IPS-18c (cell line): ENCODE data around the gene SMAD7.

Experiments used
- H3K4me3 ChIP-seq: 2 replicates; pipeline ENCODE4 v1.7.0; 2013; ENCODE audit warnings: low read depth, mild to moderate bottlenecking, low read length, moderate library complexity; ENCODE audit not compliant: insufficient read depth
- H3K9me3 ChIP-seq: one replicate; pipeline ENCODE4 v1.6.1; 2013; ENCODE audit warnings: mild to moderate bottlenecking, low read length, moderate library complexity; ENCODE audit not compliant: control insufficient read depth, insufficient read depth

The SMAD7 gene

DNA sequence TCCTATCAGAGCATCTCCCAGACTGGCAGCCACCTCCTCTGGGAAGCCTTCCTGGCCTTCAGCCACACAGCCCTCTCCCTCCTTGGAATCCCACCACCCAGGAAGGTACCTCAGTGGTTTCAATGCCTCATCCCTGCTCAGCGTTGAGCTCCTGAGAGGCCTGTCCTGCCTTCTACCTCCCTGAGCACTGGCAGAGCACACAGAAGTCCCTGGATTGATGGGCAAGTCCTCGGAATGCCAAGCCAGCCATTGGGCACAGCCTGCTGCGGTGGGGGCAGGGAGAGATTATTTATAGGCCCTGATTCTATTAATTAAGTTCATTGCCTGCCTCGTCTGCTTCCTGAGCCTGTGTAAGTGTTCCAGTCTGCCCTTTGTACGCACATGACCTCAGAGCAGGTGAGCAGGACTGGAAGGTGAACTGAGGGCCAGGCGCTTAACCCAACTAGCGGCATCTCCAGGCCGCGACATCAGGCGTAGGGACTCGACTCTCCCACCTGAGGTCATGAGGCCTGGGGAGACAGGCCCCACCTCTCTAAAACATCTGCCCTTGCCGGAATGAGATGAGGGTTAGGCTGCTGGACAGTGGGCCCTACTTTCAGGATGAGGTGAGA is 63.4 kb downstream of the SMAD7 start:
- Histone ChIP-seq H3K9me3 (peaks cover 3% of the 10 kb centered on the region), H3K4me3 (no peak overlapping the region)

DNA sequence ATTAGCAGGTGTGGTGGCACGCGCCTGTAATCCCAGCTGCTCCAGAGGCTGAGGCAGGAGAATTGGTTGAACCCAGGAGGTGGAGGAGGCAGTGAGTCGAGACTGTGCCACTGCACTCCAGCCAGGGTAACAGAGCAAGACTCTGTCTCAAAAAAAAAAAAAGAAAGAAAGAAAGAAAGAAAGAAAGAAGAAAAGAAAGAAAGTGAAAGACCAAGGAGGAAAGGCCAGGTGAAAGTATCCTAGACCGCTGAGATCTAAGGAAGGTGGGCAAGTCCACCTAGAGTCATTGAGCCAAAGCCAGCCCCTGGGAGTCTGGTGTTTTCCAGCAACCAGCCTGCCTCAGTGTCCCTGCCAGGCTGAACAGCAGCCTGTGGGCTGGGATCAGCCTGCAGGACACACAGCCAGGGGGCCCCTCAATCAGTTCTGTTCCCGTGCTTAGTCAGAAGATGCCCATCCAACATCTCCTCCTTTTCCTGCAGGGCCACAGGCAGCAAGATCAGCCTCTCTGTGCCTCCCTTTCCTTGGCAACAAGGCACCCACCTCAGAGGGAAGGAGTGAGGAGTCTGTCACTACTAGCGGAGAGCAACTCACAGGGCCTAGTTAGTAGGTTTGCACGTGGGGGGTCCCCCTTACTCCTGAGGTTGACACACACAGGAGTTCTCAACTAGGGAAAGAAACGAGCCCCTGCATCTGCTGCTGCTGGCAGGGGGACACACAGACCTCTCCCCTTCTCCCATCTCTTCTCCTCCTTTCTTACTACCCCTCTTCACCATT is 64.1 kb downstream of the SMAD7 start:
- H3K4me3 ChIP-seq: no peak overlapping the region

DNA sequence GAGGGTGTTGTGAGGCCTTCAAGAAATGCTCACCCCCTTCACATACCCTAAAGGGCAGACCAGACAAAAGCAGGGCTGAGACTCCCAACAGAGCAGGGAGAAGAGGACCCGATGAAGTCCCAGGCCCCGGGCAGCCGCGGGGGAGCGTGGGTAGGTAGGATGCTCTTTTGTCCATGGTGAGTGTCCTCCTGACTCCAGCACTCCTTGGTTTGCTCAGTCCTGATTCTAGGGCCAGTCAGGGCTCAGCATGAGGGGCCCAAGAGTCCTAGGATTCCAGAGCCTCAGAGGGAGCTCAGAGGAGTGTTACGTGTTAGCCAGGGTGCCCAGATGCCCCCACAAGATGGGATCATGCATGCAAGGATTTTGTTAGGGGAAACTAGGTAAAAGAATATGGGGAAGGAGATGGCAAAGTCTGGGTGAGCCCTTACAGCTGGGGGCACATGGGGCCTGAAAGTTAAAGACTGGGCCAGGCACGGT is 64.8 kb downstream of the SMAD7 start:
- H3K4me3 ChIP-seq: no peak overlapping the region
- peaks cover 3% of the 10 kb centered on the region for H3K9me3 ChIP-seq

More for the DNA sequence above, 64.1 kb downstream of the SMAD7 start:
- peaks cover 3% of the 10 kb centered on the region for H3K9me3 ChIP-seq

GRCh38 chr18:48885266-48885923 is 65.4 kb downstream of the SMAD7 start:
- H3K4me3 ChIP-seq: no peak overlapping the region
- H3K9me3 ChIP-seq: peaks cover 3% of the 10 kb centered on the region

- Histone ChIP-seq H3K4me3 (no peak overlapping the region), H3K9me3 (peaks cover 3% of the 10 kb centered on the region)
These were observed 66.0 kb downstream of the SMAD7 start for GRCh38 chr18:48884771-48885170.

DNA sequence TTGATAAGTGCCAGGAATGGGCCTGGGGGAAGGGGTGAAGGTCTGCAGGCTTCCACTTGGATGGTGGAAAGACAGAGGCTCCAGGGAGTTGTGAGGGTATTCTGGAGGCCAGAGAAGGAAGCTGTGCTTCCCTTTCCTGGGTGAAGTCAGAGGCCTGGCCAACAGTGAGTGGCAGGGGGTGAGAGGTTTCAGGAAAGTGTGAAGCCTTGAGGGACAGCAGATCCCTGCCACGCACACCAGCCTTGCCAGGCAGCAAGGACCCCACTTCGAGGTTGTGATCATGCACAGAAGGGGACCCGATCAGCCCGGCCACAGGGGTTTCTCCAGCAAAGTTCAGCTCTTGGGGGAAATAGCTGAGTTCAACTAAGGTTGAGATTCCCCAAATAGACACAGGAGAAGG is 66.5 kb downstream of the SMAD7 start:
- no peak overlapping the region for H3K4me3 ChIP-seq
- peaks cover 3% of the 10 kb centered on the region for H3K9me3 ChIP-seq

DNA sequence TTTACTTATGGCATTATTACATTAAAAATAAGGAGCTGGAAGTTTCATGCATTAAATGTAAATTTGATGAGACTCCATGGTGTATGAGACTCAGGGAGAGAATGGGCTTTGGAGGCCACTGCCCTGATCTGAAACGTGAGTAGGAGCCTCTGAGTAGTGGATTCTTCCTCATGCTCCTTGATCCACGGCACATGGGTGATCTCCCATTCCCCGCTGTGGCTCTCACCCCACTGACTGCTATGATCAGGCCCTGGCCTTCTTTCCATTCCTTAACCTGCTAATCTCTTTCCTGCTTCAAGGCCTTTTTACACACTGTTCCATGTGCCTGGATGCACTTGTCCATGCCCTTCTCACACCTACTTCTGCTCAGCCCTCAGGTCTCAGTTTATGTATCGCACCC is 68.4 kb downstream of the SMAD7 start:
- H3K9me3 ChIP-seq: no peaks in the 10 kb centered on the region
- H3K4me3 ChIP-seq: no peak overlapping the region

GRCh38 chr18:48880931-48881330 is 69.8 kb downstream of the SMAD7 start:
- H3K4me3 ChIP-seq: no peak overlapping the region
- no peaks in the 10 kb centered on the region for H3K9me3 ChIP-seq

DNA sequence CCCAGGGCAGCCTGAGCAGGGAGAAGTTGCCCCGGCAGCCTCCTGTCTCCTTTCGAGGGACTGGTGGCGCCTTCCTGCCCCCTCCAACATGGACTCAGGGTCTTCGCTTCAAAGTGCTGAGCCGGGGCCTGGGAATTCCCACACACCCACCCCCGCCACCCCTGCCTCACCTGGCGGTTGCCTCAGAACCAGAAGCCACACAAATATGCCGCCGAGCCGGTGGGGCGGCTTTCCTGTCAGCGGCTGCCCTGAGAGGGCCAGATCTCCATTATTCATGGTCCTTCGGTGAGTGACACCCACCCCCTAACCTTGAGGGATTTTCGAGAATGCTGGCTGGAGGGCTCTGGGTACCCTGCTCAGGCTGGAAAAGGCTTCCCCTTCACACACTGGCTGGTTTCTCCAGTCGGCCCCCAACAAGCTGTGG is 71.7 kb downstream of the SMAD7 start:
- no peak overlapping the region for H3K4me3 ChIP-seq
- H3K9me3 ChIP-seq: peaks cover 4% of the 10 kb centered on the region

- Histone ChIP-seq H3K9me3 (peaks cover 4% of the 10 kb centered on the region), H3K4me3 (no peak overlapping the region)
These were observed 72.3 kb downstream of the SMAD7 start for GRCh38 chr18:48878471-48878870.

DNA sequence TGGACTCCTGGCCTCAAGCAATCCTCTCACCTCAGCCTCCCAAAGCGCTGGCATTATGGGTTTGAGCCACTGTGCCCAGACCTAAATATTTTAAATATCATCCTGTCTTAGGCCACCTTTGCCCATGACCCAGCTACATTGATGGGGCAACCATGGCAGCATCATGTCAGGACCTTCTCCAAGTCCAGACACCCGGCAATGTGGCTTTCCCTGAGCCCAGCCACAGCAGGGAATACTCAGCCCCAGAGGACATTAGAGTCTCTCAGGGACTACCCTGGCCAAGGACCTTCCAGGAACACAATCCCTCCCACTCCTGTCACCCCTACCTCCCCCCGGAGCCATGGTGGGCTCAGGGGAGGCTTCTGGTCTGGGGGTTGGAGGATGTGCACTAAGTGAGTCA is 72.8 kb downstream of the SMAD7 start:
- Histone ChIP-seq H3K9me3 (peaks cover 4% of the 10 kb centered on the region), H3K4me3 (no peak overlapping the region)

DNA sequence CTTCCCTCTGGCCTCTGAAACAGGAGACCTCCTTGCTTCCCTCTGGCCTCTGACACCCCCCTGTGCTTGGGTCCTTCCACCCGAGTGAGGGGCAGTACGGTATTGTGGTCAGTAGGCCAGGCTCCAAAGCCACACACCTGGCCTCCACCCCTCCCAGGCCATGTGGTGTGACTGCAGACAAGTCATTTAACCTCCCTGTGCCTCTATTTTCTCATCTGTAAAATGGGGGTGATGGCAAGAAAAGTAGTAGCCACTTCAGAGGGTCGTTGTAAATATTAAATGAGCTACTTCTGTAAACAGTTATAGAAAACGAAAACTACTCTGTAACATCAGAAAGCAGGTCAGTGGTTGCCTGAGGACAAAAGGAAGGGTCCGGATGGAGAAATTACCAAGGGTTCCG is 74.2 kb downstream of the SMAD7 start:
- Histone ChIP-seq H3K9me3 (peaks cover 4% of the 10 kb centered on the region), H3K4me3 (no peak overlapping the region)

GRCh38 chr18:48875942-48876511 is 74.7 kb downstream of the SMAD7 start:
- H3K9me3 ChIP-seq: peaks cover 4% of the 10 kb centered on the region

GRCh38 chr18:48875314-48875941 is 75.3 kb downstream of the SMAD7 start:
- H3K9me3 ChIP-seq: peaks cover 4% of the 10 kb centered on the region
- no peak overlapping the region for H3K4me3 ChIP-seq

More at GRCh38 chr18:48875942-48876511, 74.7 kb downstream of the SMAD7 start:
- H3K4me3 ChIP-seq: no peak overlapping the region

DNA sequence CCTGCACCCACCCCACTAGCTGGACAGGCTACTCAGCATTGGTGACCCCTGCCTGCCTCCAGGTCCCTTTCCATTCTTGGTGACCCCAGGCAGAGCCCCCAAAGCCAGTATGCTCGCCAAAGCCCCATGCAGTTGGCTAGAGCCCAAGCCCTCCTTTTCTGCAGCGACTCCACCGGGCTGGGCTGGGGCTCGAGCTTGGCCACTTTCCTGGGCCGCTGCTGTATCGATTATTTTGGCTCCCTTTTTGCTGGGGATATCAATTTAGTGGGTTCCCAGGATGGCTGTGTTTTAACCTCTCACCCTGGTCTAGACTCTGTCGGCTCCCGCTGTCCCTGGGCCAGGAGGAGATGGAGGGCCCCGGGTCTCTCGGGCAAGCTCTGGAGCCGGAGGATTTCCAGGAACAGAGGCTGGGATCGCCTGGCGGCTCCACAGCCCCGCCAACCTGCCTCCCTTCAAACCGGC is 76.0 kb downstream of the SMAD7 start:
- H3K9me3 ChIP-seq: peaks cover 4% of the 10 kb centered on the region
- H3K4me3 ChIP-seq: no peak overlapping the region

DNA sequence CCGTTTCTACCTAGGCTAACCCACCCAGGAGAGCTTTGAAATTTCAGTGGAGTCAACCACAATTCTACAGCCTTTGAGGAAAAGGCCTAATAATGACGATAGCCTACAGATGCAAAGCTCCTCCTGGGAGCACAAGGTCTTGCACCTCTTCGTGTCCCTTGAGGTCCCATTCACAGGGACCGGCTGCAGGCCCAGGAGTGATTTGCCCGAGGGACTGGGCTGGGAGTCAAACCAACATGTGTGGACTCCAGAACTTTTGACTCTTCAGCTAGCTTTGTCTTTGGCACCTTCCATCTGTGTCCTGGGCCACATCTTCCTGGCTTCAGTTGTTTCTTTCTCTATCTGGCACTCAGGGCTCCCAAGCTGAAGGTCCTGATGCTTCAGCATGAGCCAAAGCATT is 76.5 kb downstream of the SMAD7 start:
- Histone ChIP-seq H3K9me3 (peaks cover 4% of the 10 kb centered on the region), H3K4me3 (no peak overlapping the region)
